ENCODE data around the gene AFDN. TPM values are rescaled to one million over a fixed set of nuclear protein-coding genes. Genes with fewer than 3 reads are reported as not detected.

Gene AFDN
- total RNA-seq, 1 experiment from 2014 or later: 108 TPM

GRCh38 chr6:167956491-167956890 is 129.8 kb downstream of the AFDN start:
- Histone ChIP-seq H3K4me2 (no peak overlapping the region), H4K20me1 (ENCODE audit: insufficient read depth) (no peaks in the 10 kb centered on the region)

GRCh38 chr6:167956983-167957492 is 130.3 kb downstream of the AFDN start:
- no peaks in the 10 kb centered on the region for H3K27me3 ChIP-seq (ENCODE audit: insufficient read depth, low read depth)
- peak in 1 of 2 experiments; percentile 36 for DNase-seq
- no TSS peak for BruUV-seq (replicated peaks)
- ChIA-PET POLR2A (ENCODE audit: unreplicated experiment) (no interaction called here), CTCF (no interaction called here)
- H3K4me2 ChIP-seq: no peak overlapping the region
- H3K4me3 ChIP-seq: no peak overlapping the region
- TF ChIP-seq EZH2 (IDR thresholded peaks at IDR 0.05; ENCODE audit: low read depth) (no peak), CTCF (conservative IDR thresholded peaks at IDR 0.05) (no peak)
- peaks cover 27% of the 10 kb centered on the region; the same call in 1 of the 2 replicates for H3K36me3 ChIP-seq (ENCODE audit: low read depth)
- intact Hi-C loops (cut with micrococcal nuclease; ENCODE audit: unreplicated experiment): no loop called here
- no peak overlapping the region for H2AFZ ChIP-seq
- H3F3A ChIP-seq (ENCODE audit: insufficient read depth, low read depth): no peaks in the 10 kb centered on the region
- H3K9me3 ChIP-seq (ENCODE audit: insufficient read depth, low read depth): no peaks in the 10 kb centered on the region
- peaks cover 16% of the 10 kb centered on the region; the same call in 1 of the 2 replicates for H3K4me1 ChIP-seq (replicated peaks; ENCODE audit: insufficient read depth)
- peak overlapping the region; percentile 67 for H3K27ac ChIP-seq
- H3K9me2 ChIP-seq (ENCODE audit: insufficient read depth): no peaks in the 10 kb centered on the region
- H4K20me1 ChIP-seq (ENCODE audit: insufficient read depth): no peaks in the 10 kb centered on the region
- H3K79me2 ChIP-seq (ENCODE audit: low read depth): no peaks in the 10 kb centered on the region

More at GRCh38 chr6:167956491-167956890, 129.8 kb downstream of the AFDN start:
- intact Hi-C loops (cut with micrococcal nuclease; ENCODE audit: unreplicated experiment): no loop called here
- no peaks in the 10 kb centered on the region for H3K9me3 ChIP-seq (ENCODE audit: insufficient read depth, low read depth)
- ChIA-PET POLR2A (ENCODE audit: unreplicated experiment) (no interaction called here), CTCF (no interaction called here)
- no peak overlapping the region for H2AFZ ChIP-seq
- no peaks in the 10 kb centered on the region for H3K9me2 ChIP-seq (ENCODE audit: insufficient read depth)
- H3K4me1 ChIP-seq (replicated peaks; ENCODE audit: insufficient read depth): peaks cover 16% of the 10 kb centered on the region; the same call in 1 of the 2 replicates
- no TSS peak for BruUV-seq (replicated peaks)
- no peaks in the 10 kb centered on the region for H3K27me3 ChIP-seq (ENCODE audit: insufficient read depth, low read depth)
- H3K36me3 ChIP-seq (ENCODE audit: low read depth): peaks cover 25% of the 10 kb centered on the region; the same call in 1 of the 2 replicates
- TF ChIP-seq CTCF (conservative IDR thresholded peaks at IDR 0.05) (no peak), EZH2 (IDR thresholded peaks at IDR 0.05; ENCODE audit: low read depth) (no peak)
- no peak for DNase-seq
- H3F3A ChIP-seq (ENCODE audit: insufficient read depth, low read depth): no peaks in the 10 kb centered on the region
- no peaks in the 10 kb centered on the region for H3K79me2 ChIP-seq (ENCODE audit: low read depth)
- no peak overlapping the region for H3K4me3 ChIP-seq
- 0 out of 2 replicates have a peak overlapping the region, but pooled peaks have one; percentile 67 for H3K27ac ChIP-seq

- Histone ChIP-seq H3K79me2 (ENCODE audit: low read depth) (no peaks in the 10 kb centered on the region), H3K27ac (peak overlapping the region; percentile 67), H3F3A (ENCODE audit: insufficient read depth, low read depth) (no peaks in the 10 kb centered on the region), H3K4me1 (replicated peaks; ENCODE audit: insufficient read depth) (peaks cover 16% of the 10 kb centered on the region; the same call in 1 of the 2 replicates), H3K4me2 (no peak overlapping the region), H3K27me3 (ENCODE audit: insufficient read depth, low read depth) (no peaks in the 10 kb centered on the region), H3K9me3 (ENCODE audit: insufficient read depth, low read depth) (no peaks in the 10 kb centered on the region), H3K36me3 (ENCODE audit: low read depth) (peaks cover 25% of the 10 kb centered on the region; the same call in 1 of the 2 replicates), H2AFZ (no peak overlapping the region), H4K20me1 (ENCODE audit: insufficient read depth) (no peaks in the 10 kb centered on the region), H3K4me3 (no peak overlapping the region), H3K9me2 (ENCODE audit: insufficient read depth) (no peaks in the 10 kb centered on the region)
- CTCF ChIA-PET: no interaction called here
- intact Hi-C loops (cut with micrococcal nuclease; ENCODE audit: unreplicated experiment): no loop called here
- no TSS peak for BruUV-seq (replicated peaks)
- DNase-seq: peak in 1 of 2 experiments; percentile 70
- TF ChIP-seq CTCF (conservative IDR thresholded peaks at IDR 0.05): no peak
- no peak for TF ChIP-seq EZH2 (IDR thresholded peaks at IDR 0.05; ENCODE audit: low read depth)
- POLR2A ChIA-PET (ENCODE audit: unreplicated experiment): no interaction called here
Measured at GRCh38 chr6:167957626-167958025, 130.9 kb downstream of the AFDN start.

Measured in PC-9 (cell line).